ENCODE data around the gene ZNF580. TPM values are rescaled to one million over a fixed set of nuclear protein-coding genes. Genes with fewer than 3 reads are reported as not detected.

ZNF580 gene
- total and polyA plus RNA-seq, 9 of the 15 experiments (the other 6 are each of a cell fraction or from before 2014, with no cell fraction given): 2.3 to 47.4 (median 6.0) TPM

DNA sequence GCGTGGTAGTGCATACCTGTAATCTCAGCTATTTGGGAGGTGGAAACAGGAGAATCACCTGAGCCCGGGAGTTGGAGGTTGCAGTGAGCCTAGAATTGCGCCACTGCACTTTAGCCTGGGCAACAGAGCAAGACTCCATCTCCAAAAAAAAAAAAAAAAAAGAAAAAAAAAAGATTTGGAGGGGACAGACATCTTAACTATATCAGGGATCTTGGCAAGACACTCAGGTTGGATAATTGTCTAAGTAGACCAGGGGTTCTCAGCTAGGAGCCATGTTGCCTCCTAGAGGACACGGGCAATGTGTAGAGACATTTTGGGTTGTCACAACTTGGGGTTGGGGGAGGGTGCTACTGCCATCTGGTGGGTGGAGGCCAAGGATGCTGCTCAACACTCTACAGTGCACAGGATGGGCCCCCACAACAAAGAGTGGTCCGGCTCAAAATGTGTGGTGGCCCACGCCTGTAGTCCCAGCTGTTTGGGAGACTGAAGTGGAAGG, 1.9 kb upstream of the ZNF580 start (continued):
- TF ChIP-seq, protein P1, sequence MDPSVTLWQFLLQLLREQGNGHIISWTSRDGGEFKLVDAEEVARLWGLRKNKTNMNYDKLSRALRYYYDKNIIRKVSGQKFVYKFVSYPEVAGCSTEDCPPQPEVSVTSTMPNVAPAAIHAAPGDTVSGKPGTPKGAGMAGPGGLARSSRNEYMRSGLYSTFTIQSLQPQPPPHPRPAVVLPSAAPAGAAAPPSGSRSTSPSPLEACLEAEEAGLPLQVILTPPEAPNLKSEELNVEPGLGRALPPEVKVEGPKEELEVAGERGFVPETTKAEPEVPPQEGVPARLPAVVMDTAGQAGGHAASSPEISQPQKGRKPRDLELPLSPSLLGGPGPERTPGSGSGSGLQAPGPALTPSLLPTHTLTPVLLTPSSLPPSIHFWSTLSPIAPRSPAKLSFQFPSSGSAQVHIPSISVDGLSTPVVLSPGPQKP (CRISPR knock-in tag; IDR thresholded peaks at IDR 0.05): no peak
- TF ChIP-seq RAD21 (CRISPR knock-in tag; conservative IDR thresholded peaks at IDR 0.05 in 1 of 2, IDR thresholded peaks at IDR 0.05 in 1 of 2) (peak in 1 of 2 experiments; percentile 23; a peak in 2 of 4 replicates), PTTG1 (tag; IDR thresholded peaks at IDR 0.05; ENCODE audit: low read depth) (no peak), SMAD1 (IDR thresholded peaks at IDR 0.05; ENCODE audit: low read depth, low read length, partially characterized antibody) (no peak), TGIF2 (CRISPR knock-in tag; IDR thresholded peaks at IDR 0.05) (no peak), OTX1 (CRISPR knock-in tag; IDR thresholded peaks at IDR 0.05) (no peak), ARID1B (IDR thresholded peaks at IDR 0.05) (no peak), GATA2 (CRISPR knock-in tag; IDR thresholded peaks at IDR 0.05) (no peak), TEAD4 (IDR thresholded peaks at IDR 0.05; ENCODE audit: low read length) (no peak), TEAD4 (CRISPR knock-in tag; IDR thresholded peaks at IDR 0.05; ENCODE audit: borderline replicate concordance) (no peak), ZKSCAN1 (IDR thresholded peaks at IDR 0.05; ENCODE audit: low read depth, low read length) (no peak), PHF20 (IDR thresholded peaks at IDR 0.05; ENCODE audit: partially characterized antibody) (no peak), ZBED1 (IDR thresholded peaks at IDR 0.05) (no peak), ESRRA (IDR thresholded peaks at IDR 0.05; ENCODE audit: borderline replicate concordance, low read depth) (peak; percentile 37; the same call in 1 of the 2 replicates), MTA3 (IDR thresholded peaks at IDR 0.05; ENCODE audit: borderline replicate concordance) (no peak), MYC (IDR thresholded peaks at IDR 0.05; ENCODE audit: low read depth, low read length) (peak; percentile 47; the same call in 1 of the 2 replicates), MYC (CRISPR knock-in tag; IDR thresholded peaks at IDR 0.05; ENCODE audit: borderline replicate concordance, low read depth) (no peak)
- TF ChIP-seq, protein P2, sequence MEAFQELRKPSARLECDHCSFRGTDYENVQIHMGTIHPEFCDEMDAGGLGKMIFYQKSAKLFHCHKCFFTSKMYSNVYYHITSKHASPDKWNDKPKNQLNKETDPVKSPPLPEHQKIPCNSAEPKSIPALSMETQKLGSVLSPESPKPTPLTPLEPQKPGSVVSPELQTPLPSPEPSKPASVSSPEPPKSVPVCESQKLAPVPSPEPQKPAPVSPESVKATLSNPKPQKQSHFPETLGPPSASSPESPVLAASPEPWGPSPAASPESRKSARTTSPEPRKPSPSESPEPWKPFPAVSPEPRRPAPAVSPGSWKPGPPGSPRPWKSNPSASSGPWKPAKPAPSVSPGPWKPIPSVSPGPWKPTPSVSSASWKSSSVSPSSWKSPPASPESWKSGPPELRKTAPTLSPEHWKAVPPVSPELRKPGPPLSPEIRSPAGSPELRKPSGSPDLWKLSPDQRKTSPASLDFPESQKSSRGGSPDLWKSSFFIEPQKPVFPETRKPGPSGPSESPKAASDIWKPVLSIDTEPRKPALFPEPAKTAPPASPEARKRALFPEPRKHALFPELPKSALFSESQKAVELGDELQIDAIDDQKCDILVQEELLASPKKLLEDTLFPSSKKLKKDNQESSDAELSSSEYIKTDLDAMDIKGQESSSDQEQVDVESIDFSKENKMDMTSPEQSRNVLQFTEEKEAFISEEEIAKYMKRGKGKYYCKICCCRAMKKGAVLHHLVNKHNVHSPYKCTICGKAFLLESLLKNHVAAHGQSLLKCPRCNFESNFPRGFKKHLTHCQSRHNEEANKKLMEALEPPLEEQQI (IDR thresholded peaks at IDR 0.05): peak; percentile 80
- TF ChIP-seq, protein P3, sequence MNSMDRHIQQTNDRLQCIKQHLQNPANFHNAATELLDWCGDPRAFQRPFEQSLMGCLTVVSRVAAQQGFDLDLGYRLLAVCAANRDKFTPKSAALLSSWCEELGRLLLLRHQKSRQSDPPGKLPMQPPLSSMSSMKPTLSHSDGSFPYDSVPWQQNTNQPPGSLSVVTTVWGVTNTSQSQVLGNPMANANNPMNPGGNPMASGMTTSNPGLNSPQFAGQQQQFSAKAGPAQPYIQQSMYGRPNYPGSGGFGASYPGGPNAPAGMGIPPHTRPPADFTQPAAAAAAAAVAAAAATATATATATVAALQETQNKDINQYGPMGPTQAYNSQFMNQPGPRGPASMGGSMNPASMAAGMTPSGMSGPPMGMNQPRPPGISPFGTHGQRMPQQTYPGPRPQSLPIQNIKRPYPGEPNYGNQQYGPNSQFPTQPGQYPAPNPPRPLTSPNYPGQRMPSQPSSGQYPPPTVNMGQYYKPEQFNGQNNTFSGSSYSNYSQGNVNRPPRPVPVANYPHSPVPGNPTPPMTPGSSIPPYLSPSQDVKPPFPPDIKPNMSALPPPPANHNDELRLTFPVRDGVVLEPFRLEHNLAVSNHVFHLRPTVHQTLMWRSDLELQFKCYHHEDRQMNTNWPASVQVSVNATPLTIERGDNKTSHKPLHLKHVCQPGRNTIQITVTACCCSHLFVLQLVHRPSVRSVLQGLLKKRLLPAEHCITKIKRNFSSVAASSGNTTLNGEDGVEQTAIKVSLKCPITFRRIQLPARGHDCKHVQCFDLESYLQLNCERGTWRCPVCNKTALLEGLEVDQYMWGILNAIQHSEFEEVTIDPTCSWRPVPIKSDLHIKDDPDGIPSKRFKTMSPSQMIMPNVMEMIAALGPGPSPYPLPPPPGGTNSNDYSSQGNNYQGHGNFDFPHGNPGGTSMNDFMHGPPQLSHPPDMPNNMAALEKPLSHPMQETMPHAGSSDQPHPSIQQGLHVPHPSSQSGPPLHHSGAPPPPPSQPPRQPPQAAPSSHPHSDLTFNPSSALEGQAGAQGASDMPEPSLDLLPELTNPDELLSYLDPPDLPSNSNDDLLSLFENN (IDR thresholded peaks at IDR 0.05; ENCODE audit: low read depth in 2 of 2, low read length in 2 of 2): 0 out of 4 replicates have a peak, but pooled peaks of 1 of the 2 experiments have one; percentile 32
- TF ChIP-seq, protein P4, sequence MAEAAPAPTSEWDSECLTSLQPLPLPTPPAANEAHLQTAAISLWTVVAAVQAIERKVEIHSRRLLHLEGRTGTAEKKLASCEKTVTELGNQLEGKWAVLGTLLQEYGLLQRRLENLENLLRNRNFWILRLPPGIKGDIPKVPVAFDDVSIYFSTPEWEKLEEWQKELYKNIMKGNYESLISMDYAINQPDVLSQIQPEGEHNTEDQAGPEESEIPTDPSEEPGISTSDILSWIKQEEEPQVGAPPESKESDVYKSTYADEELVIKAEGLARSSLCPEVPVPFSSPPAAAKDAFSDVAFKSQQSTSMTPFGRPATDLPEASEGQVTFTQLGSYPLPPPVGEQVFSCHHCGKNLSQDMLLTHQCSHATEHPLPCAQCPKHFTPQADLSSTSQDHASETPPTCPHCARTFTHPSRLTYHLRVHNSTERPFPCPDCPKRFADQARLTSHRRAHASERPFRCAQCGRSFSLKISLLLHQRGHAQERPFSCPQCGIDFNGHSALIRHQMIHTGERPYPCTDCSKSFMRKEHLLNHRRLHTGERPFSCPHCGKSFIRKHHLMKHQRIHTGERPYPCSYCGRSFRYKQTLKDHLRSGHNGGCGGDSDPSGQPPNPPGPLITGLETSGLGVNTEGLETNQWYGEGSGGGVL (CRISPR knock-in tag; IDR thresholded peaks at IDR 0.05): no peak
